Osteocyte (in vitro differentiated cells): ENCODE measurements around the gene MYH10. TPM values are rescaled to one million over a fixed set of nuclear protein-coding genes. Genes with fewer than 3 reads are reported as not detected.

ENCODE experiments used
- DNase-seq: peaks from one replicate; pipeline ENCODE4 v3.0.0; 2021; ENCODE audit warnings: mixed read lengths; ENCODE audit not compliant: unreplicated experiment; ENCODE audit errors: extremely low spot score
- H3K27ac Mint-ChIP-seq: one replicate; pipeline ENCODE4 v1.8.0; 2021; ENCODE audit warnings: mild to moderate bottlenecking, mixed read lengths; ENCODE audit not compliant: unreplicated experiment
- H3K27me3 Mint-ChIP-seq: one replicate; pipeline ENCODE4 v1.8.0; 2021; ENCODE audit warnings: mixed read lengths; ENCODE audit not compliant: unreplicated experiment
- H3K36me3 Mint-ChIP-seq: one replicate; pipeline ENCODE4 v1.8.0; 2021; ENCODE audit warnings: mixed read lengths; ENCODE audit not compliant: unreplicated experiment
- H3K4me1 Mint-ChIP-seq: one replicate; pipeline ENCODE4 v1.8.0; 2021; ENCODE audit warnings: mixed read lengths; ENCODE audit not compliant: unreplicated experiment
- H3K4me3 Mint-ChIP-seq: one replicate; pipeline ENCODE4 v1.8.0; 2021; ENCODE audit warnings: mild to moderate bottlenecking, moderate library complexity, mixed read lengths; ENCODE audit not compliant: unreplicated experiment
- H3K9me3 Mint-ChIP-seq: one replicate; pipeline ENCODE4 v1.8.0; 2021; ENCODE audit warnings: mixed read lengths; ENCODE audit not compliant: unreplicated experiment
- total RNA-seq: library from RNA; stranded (reverse); gene quantifications from 2 replicates; pipeline ENCODE4 v1.2.1, GENCODE V29; 2021
- TF ChIP-seq, protein P1 (sequence below): fragments of 200-600 bp; sonication (generic); IDR thresholded peaks from 2 replicates; pipeline ENCODE4 v1.5.0; 2021; ENCODE audit warnings: antibody characterized with exemption, mild to moderate bottlenecking, moderate library complexity

Gene MYH10
- total RNA-seq, 1 donor from 2014 or later = 110 TPM

DNA sequence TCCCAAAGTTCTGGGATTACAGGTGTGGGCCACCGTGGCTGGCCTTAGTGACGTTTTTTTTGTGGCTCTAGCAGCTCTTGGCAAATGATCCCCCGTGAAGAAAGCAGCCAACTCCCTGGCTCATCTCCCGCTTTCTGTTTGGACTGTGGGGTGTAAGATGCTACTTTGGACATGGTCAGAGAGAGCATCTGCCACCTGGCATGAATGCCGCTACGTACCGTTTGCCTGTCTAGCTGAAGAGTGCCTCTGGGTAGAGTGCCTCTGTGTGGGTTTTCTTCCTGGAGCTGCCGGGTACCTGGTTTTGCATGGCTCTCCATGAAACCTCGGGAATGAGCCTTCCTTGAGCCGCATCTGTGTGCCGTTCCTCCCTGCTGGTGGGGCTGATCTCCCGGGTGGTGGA, 160.6 kb downstream of the MYH10 start:
- Mint-ChIP-seq H3K4me3 (no peak overlapping the region), H3K9me3 (no peaks in the 10 kb centered on the region), H3K27ac (no peak overlapping the region), H3K4me1 (peaks cover 17% of the 10 kb centered on the region), H3K27me3 (no peaks in the 10 kb centered on the region), H3K36me3 (peaks cover 34% of the 10 kb centered on the region)
- DNase-seq = no peak
- TF ChIP-seq, protein P1, sequence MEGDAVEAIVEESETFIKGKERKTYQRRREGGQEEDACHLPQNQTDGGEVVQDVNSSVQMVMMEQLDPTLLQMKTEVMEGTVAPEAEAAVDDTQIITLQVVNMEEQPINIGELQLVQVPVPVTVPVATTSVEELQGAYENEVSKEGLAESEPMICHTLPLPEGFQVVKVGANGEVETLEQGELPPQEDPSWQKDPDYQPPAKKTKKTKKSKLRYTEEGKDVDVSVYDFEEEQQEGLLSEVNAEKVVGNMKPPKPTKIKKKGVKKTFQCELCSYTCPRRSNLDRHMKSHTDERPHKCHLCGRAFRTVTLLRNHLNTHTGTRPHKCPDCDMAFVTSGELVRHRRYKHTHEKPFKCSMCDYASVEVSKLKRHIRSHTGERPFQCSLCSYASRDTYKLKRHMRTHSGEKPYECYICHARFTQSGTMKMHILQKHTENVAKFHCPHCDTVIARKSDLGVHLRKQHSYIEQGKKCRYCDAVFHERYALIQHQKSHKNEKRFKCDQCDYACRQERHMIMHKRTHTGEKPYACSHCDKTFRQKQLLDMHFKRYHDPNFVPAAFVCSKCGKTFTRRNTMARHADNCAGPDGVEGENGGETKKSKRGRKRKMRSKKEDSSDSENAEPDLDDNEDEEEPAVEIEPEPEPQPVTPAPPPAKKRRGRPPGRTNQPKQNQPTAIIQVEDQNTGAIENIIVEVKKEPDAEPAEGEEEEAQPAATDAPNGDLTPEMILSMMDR = no peak

DNA sequence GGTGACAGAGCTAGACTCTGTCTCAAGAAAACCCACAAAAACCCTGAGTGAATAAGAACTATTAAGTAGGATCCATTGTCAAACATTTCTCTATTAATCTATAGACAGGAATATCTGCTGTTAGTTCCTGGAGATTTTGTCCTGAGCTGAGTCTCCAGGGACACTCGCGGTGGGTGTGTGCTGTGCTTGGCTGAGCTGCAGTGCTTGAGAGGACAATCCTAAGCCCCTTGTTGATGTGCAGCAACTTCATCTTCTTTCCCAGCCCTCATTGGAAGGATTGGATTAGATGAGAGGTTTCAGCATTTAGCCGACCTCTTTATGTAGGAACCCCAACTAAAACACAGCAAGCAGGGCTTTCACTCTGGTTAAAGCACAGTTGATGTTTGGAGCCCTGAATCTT, 161.5 kb downstream of the MYH10 start:
- peaks cover 30% of the 10 kb centered on the region for H3K36me3 Mint-ChIP-seq
- no peaks in the 10 kb centered on the region for H3K27me3 Mint-ChIP-seq
- peaks cover 18% of the 10 kb centered on the region for H3K4me1 Mint-ChIP-seq
- H3K9me3 Mint-ChIP-seq = no peaks in the 10 kb centered on the region
- no peak overlapping the region for H3K4me3 Mint-ChIP-seq
- TF ChIP-seq, protein P1 = no peak
- H3K27ac Mint-ChIP-seq = no peak overlapping the region
- no peak for DNase-seq

DNA sequence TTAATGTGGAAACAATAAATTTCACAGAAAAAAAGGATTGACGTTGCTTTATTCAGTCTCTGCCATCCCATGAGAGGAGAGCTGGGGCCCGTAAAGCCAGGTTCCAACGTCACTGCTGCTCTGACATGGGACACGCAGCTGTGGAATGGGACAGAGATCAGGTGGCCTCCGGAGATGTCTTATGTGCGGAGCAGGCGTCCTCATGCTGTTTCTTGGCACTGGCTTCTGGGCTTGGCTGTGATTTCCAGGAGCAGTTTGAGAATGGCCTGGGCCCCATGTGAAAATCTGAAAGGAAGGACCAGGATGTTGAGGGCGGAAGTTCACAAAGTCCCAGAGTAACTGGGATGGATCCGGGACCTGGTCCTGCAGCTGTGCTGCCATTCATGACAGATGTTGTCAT, 162.4 kb downstream of the MYH10 start:
- DNase-seq = no peak
- Mint-ChIP-seq H3K4me3 (no peak overlapping the region), H3K4me1 (peaks cover 18% of the 10 kb centered on the region), H3K27me3 (no peaks in the 10 kb centered on the region), H3K9me3 (no peaks in the 10 kb centered on the region), H3K27ac (no peak overlapping the region), H3K36me3 (peaks cover 31% of the 10 kb centered on the region)
- TF ChIP-seq, protein P1 = no peak

DNA sequence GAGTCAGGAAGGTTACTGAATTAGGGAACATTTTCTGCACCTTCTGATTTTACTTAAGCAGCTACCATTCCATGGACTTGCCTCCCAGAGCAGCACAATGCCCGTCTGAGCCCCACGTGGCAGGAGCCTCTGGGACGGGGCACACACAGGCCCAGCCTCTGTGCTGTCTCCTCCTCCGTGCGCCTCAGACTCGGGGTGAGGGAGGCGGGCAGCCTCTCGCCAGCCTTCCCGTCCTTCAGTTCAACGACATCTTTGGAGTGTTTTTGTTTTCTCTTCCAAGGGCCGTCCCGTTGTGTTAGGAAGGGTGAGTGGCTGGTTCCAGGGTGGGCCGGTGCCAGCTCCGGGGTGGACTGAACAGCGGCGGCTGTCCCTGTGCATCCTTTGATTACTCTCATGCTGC, 163.0 kb downstream of the MYH10 start:
- Mint-ChIP-seq H3K27me3 (no peaks in the 10 kb centered on the region), H3K4me3 (no peak overlapping the region), H3K27ac (no peak overlapping the region), H3K4me1 (peaks cover 18% of the 10 kb centered on the region), H3K9me3 (no peaks in the 10 kb centered on the region), H3K36me3 (peaks cover 31% of the 10 kb centered on the region)
- TF ChIP-seq, protein P1 = no peak
- DNase-seq = no peak

DNA sequence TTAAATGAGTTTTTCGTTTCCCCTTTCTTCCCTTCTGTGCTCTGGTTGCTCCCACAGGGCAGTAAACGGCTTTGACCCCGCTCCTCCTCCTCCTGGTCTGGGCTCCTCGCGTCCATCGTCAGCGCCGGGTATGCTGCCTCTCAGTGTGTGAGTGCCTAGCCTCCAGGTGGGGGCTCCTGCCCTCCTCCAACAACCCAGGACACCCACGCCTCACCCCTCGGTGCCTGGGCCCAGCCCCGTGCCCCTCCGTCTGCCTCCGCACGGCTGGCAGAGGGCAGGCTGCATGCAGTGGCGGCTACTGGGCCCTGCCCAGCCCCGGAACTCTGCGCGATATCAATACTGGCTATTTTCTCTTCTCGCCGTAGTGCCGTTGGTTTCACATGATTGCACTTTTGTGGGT, 163.7 kb downstream of the MYH10 start:
- TF ChIP-seq, protein P1 = no peak
- Mint-ChIP-seq H3K4me1 (peaks cover 18% of the 10 kb centered on the region), H3K27me3 (no peaks in the 10 kb centered on the region), H3K27ac (no peak overlapping the region), H3K9me3 (no peaks in the 10 kb centered on the region), H3K36me3 (peaks cover 31% of the 10 kb centered on the region), H3K4me3 (no peak overlapping the region)
- DNase-seq = no peak
